Esophagus muscularis mucosa (tissue), 3 donors: ENCODE data around the gene KLRK1.

Experiments
- POLR2A ChIP-seq: fragments of 450-650 bp; IDR thresholded peaks from one replicate; pipeline ENCODE4 v1.6.1; 2017; ENCODE audit warnings: antibody characterized with exemption, moderate library complexity, mild to moderate bottlenecking, low read depth
- POLR2AphosphoS5 ChIP-seq, 2 donors: sonication (generic); formaldehyde crosslinking; IDR thresholded peaks; one replicate each; pipeline ENCODE4 v1.6.1; 2017; ENCODE audit warnings: antibody characterized with exemption in 2 of 2
- TF ChIP-seq, protein P1 (sequence below), 3 experiments: fragments of 200-600 bp in 2 of 3; fragments of 450-650 bp in 1 of 3; sonication (generic) in 2 of 3; IDR thresholded peaks; one replicate each; pipeline ENCODE4 v1.5.1; 2017 to 2019; ENCODE audit warnings: antibody characterized with exemption in 3 of 3, mild to moderate bottlenecking in 2 of 3, moderate library complexity in 1 of 3

DNA sequence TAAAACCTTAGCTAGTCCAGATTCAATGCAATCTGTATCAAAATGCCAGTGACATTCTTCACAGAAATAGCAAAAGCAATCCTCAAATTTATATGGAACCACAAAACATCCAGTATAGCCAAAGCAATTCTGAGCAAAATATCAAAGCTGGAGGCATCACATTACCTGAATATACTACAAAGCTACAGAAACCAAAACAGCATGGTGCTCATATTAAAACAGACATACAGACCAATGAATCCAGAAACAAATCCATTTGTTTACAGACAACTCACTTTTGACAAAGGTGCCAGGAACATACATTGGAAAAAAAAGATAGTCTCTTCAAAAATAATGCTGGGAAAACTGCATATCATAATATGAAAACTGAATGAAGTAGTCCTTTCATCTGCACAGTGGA, 15.0 kb upstream of the KLRK1 start:
- TF ChIP-seq POLR2A (no peak), POLR2AphosphoS5 (IDR thresholded peaks at IDR 0.05) (no peak)
- TF ChIP-seq, protein P1, sequence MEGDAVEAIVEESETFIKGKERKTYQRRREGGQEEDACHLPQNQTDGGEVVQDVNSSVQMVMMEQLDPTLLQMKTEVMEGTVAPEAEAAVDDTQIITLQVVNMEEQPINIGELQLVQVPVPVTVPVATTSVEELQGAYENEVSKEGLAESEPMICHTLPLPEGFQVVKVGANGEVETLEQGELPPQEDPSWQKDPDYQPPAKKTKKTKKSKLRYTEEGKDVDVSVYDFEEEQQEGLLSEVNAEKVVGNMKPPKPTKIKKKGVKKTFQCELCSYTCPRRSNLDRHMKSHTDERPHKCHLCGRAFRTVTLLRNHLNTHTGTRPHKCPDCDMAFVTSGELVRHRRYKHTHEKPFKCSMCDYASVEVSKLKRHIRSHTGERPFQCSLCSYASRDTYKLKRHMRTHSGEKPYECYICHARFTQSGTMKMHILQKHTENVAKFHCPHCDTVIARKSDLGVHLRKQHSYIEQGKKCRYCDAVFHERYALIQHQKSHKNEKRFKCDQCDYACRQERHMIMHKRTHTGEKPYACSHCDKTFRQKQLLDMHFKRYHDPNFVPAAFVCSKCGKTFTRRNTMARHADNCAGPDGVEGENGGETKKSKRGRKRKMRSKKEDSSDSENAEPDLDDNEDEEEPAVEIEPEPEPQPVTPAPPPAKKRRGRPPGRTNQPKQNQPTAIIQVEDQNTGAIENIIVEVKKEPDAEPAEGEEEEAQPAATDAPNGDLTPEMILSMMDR (IDR thresholded peaks at IDR 0.05), result no peak
